ENCODE measurements around the gene ZNF761. TPM values are rescaled to one million over a fixed set of nuclear protein-coding genes. Genes with fewer than 3 reads are reported as not detected.
A peak's percentile ranks its signal among the peaks of the same experiment; 100 is the strongest.
"Not testable (repeated sequence)": the region's sequence is repeated elsewhere in the genome, so short reads cannot be mapped to it uniquely, and the experiment has no call there.

Gene ZNF761
- total and polyA plus RNA-seq, 8 donors = 4.8 to 8.6 (median 6.1) TPM

DNA sequence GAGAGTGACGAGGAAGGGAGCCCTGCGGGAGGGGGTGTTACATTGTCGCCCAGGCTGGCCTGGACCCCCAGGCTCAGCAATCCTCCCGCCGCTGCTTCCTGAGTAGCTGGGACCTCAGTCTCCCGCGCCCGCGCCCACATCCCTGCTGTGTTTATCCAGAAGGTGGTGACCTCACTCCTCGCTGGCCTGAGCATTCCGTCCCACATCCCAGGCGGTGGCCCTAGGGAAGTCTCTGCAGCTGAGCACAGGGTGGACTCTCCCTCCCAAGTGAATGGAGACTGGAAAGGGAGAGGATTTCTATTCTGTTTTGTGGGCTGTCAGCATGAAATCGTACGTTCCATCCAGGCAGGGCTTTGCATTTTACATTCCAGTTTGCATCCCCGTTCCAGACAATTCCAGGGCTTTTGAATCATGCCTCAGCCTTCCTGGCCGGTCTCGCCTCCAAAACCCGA lies 37.2 kb upstream of the ZNF761 start:
- TF ChIP-seq, protein P1, sequence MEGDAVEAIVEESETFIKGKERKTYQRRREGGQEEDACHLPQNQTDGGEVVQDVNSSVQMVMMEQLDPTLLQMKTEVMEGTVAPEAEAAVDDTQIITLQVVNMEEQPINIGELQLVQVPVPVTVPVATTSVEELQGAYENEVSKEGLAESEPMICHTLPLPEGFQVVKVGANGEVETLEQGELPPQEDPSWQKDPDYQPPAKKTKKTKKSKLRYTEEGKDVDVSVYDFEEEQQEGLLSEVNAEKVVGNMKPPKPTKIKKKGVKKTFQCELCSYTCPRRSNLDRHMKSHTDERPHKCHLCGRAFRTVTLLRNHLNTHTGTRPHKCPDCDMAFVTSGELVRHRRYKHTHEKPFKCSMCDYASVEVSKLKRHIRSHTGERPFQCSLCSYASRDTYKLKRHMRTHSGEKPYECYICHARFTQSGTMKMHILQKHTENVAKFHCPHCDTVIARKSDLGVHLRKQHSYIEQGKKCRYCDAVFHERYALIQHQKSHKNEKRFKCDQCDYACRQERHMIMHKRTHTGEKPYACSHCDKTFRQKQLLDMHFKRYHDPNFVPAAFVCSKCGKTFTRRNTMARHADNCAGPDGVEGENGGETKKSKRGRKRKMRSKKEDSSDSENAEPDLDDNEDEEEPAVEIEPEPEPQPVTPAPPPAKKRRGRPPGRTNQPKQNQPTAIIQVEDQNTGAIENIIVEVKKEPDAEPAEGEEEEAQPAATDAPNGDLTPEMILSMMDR (IDR thresholded peaks at IDR 0.05) = no peak
- ATAC-seq (peak; percentile 24 to 58 (median 48)), FAIRE-seq (no peak), DNase-seq (peak in 5 of 6 donors; percentile 25 to 78 (median 54))
- no peaks in the 10 kb centered on the region for H3K27me3 ChIP-seq
- 4 to 7% methylated on average over 18 of the region's 18 CpGs for WGBS, 2 donors
- H3K4me3 ChIP-seq = peak overlapping the region in 3 of 4 donors; percentile 62 to 91 (median 66)
- no peaks in the 10 kb centered on the region for H3K9me3 ChIP-seq
- peaks cover 5 to 11% (median 11%) of the 10 kb centered on the region in 3 donors for H3K4me1 ChIP-seq
- peaks cover 0 to under 1% (median 0%) of the 10 kb centered on the region in 3 donors for H3K36me3 ChIP-seq
- intact Hi-C loops (cut with DNase I) = no loop called here
- H3K27ac ChIP-seq = peak overlapping the region; percentile 53 to 80 (median 77)

DNA sequence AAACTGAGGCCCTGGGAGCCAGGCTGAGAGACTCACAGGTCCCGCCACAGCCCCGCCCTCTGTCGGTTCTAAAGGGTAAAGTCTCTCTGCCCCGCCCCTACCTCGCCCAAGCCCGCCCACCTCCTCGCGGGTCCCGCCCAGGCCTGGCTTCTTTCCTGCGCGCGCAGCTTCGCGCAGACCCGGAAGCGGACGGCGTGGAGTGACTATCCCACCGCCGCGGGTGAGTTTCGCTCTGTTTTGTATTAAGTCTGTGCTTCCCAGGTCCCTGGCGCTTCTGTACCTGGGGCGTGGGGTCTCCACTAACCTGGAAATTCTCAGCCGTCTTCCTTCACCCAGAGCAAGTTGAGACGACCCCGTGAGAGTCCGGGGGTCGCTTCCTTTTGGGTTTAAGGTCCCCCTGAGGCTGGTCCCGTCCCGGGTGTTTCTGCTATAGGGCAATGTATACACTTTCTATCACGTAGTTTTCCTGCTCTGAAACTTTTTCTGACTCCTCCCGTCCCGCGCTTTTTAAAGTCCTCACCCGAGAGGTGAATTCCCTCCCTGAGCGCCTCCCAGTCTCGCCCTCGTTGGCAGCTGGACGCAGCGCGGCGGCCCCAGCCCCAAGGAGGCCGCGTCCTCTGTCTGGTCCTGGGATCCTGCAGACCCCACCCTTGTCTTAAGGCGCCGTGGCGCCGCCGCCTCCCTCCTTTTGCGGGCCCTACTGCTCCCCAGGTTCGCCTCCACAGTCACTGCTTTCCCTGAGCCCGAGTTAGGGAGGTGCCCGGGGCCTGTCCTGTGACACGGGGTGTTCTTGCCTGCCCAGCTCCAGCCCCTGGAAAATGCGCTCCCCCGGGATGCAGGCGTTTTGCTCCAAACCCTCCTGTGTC lies 36.6 kb upstream of the ZNF761 start, which contains the start of gene ZNF765:
ZNF765 (plus strand) TSS at position 176 of the 866 bp plus-strand sequence. CDS start 2,867 bp downstream, outside the sequence.
- peaks cover 0 to 5% (median 0%) of the 10 kb centered on the region in 3 donors for H3K36me3 ChIP-seq
- DNase-seq (peak; percentile 90 to 99 (median 96)), FAIRE-seq (no peak)

DNA sequence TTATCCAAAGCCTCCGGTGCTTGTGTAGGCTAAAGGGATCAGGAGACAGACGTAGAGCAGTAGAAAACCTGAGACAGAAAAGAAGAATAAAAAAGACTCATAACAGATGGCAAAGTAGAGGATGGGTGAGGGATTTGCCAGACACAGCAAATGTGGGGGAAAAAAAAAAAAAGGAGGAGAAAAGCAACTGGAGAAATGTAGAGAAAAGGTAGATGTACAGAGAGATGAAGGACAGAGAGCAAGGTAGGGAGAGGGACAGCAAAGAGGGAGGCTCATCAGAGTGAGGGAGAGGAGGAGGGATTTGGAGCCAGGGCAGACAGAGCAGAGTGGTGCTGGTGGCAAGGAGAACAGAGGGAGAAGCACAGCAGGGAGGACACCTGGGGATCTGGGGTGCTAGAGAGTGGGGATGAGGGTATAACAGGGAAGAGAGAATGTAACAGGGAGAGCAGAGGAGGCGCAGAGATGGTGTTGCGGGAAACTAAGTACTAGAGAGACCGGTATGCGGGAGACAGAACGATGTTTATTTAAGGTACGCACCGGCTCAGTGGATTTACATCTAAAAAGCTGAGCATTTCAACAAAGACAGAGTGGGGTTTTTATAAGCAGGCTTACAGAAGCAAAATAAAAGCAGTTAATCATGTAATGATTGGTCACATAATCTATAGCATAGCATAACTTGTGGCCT lies 35.8 kb upstream of the ZNF761 start:
- FAIRE-seq; H3K27me3 ChIP-seq; H3K36me3 ChIP-seq; H3K9me3 ChIP-seq; intact Hi-C loops (cut with DNase I); DNase-seq: not testable (repeated sequence)
- 0 to 5% methylated on average over 9 of the region's 9 CpGs for WGBS, 2 donors
- peak overlapping the region; percentile 62 to 91 (median 66) for H3K4me3 ChIP-seq
- peak overlapping the region in 2 of 4 donors; percentile 77 to 80 for H3K27ac ChIP-seq
- peaks cover 5 to 11% (median 11%) of the 10 kb centered on the region in 3 donors for H3K4me1 ChIP-seq
- ATAC-seq = peak in 3 of 4 donors; percentile 14 to 19 (median 17)

More for the DNA sequence above, 36.6 kb upstream of the ZNF761 start, which contains the start of gene ZNF765:
- Histone ChIP-seq H3K4me3 (peak within 1 kb of the TSS; percentile 62 to 91 (median 66)), H3K9me3 (no peaks in the 10 kb centered on the region), H3K27me3 (no peaks in the 10 kb centered on the region), H3K4me1 (peaks cover 5 to 11% (median 11%) of the 10 kb centered on the region in 3 donors), H3K27ac (peak within 1 kb of the TSS; percentile 53 to 80 (median 77))
- TF ChIP-seq, protein P1 (IDR thresholded peaks at IDR 0.05) = peak; percentile 23 to 65 (median 47)
- peak; percentile 98 to 100 (median 100) for ATAC-seq
- 0% methylated on average over 58 of the region's 58 CpGs for WGBS, 2 donors
- intact Hi-C loops (cut with DNase I) = no loop called here

DNA sequence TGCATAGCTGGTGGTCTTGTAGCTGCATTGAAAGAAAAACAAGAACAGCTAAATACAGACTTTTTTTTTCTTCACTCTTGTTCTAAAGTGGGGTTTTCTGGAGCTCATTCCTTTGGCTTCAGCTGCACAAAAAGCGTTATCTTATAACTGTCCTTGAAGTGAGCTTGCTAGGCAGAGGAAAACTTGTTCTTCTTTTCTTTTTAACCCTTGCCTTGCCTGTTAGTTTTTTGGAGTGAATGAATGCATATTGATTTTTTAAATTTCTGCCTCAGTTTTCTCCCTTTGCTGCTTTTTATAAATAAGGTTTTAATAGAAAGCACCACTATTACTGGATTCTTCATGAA lies 35.3 kb upstream of the ZNF761 start:
- TF ChIP-seq, protein P1 (IDR thresholded peaks at IDR 0.05) = no peak
- no peaks in the 10 kb centered on the region for H3K27me3 ChIP-seq
- intact Hi-C loops (cut with DNase I) = no loop called here
- DNase-seq (no peak), FAIRE-seq (no peak), ATAC-seq (no peak)
- no peak overlapping the region for H3K27ac ChIP-seq
- no peaks in the 10 kb centered on the region for H3K9me3 ChIP-seq
- peak overlapping the region in 2 of 4 donors; percentile 62 to 91 for H3K4me3 ChIP-seq
- 0 to 6% methylated on average over 1 of the region's 1 CpG for WGBS, 2 donors
- peaks cover 0 to 5% (median 0%) of the 10 kb centered on the region in 3 donors for H3K36me3 ChIP-seq
- peaks cover 5 to 11% (median 11%) of the 10 kb centered on the region in 3 donors for H3K4me1 ChIP-seq

DNA sequence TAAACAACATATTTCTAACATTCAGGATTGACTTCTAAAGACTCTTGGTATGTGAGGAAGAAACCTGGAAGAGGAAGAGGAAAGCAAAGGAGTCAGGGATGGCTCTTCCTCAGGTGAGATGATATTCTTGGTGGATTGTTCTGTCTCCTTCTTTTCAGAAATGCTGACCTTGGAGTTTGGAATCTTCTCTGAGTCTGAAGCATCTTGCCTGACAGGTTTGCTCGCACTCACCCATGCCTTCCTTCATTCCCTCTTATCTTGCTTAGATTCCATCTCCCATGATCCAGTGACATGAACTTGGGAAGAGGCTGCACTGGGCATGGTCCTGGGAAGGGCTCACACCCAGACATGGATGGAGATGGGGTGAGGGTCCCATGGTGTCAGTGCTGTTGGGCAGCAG lies 33.9 kb upstream of the ZNF761 start:
- DNase-seq; H3K9me3 ChIP-seq; intact Hi-C loops (cut with DNase I); FAIRE-seq; H3K4me3 ChIP-seq; H3K27me3 ChIP-seq; ATAC-seq; H3K27ac ChIP-seq: not testable (repeated sequence)
- WGBS, 2 donors = 43 to 58% methylated on average over 1 of the region's 1 CpG
- peaks cover 5 to 11% (median 11%) of the 10 kb centered on the region in 3 donors for H3K4me1 ChIP-seq
- peaks cover 0 to 14% (median 6%) of the 10 kb centered on the region in 3 donors for H3K36me3 ChIP-seq
